SHP77 treated with DMSO at 0.1 percent for 48 hours (cell line): ENCODE results near the gene HOXC13.

Experiments
- DNase-seq: peaks from one replicate; lab custom pipeline; 2025; lab: John Stamatoyannopoulos, UW

Gene HOXC13

DNA sequence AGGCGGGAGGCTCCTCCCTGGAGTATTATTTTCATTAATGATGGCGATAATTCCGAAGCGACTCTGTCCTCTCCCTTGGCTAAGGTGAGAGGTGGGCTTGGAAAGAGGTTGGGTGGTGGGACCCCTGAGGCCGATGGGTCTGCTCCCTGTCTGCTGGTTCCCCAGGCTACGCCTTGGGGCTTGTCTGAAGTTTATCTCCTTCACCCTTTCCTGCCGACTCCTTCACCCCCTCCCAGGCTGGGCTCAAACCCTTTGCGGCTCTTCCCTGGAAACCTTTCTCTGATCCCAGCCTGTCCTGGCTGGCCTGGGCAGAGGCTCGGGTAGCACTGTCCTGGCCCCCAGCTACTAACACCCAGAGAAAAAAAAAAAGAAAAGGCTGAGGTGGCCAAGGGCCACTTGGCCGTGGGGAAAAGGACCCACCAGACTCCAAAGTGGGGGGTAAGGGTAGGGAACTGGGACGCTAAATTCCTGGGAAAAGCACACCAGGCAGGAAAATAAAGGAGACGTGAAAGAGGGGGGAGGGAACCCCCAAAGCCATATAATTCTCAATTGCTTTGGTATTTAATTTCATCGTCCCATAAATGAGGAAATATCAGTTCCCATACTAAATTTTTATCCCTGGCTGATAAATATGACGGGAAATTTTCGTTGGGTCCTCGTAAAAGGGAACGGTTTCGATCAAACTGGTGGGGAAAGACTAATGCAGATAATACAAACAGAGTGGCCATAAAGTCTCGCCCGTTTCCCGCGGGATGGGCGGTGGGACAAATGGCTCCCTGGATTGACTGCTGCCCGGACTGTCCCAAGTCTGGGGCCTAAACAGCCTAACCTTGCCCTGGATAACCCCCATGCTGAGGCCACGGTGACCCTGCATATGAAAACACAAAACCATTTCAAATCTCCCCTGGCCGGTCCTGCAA, 44.3 kb downstream of the HOXC13 start:
- DNase-seq: no peak

DNA sequence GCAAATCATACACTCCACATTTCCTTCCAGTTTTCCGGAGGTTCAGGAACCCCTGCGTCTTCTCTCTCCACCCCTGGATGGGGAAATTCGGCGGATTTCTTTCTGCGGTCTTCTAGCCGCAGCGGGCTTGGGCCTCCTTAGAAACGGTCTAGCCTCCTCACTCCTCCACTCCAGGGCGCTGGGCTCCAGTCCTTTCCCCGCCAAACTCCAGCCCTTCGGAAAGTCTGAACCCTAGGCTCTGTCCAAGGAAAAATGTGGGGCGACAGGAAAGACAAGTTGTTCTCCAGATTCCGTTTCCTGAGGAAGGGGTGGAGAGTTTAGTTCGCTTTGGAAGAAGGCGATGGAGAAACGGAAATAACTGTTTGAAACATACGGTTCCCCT, 44.9 kb downstream of the HOXC13 start:
- DNase-seq: no peak

DNA sequence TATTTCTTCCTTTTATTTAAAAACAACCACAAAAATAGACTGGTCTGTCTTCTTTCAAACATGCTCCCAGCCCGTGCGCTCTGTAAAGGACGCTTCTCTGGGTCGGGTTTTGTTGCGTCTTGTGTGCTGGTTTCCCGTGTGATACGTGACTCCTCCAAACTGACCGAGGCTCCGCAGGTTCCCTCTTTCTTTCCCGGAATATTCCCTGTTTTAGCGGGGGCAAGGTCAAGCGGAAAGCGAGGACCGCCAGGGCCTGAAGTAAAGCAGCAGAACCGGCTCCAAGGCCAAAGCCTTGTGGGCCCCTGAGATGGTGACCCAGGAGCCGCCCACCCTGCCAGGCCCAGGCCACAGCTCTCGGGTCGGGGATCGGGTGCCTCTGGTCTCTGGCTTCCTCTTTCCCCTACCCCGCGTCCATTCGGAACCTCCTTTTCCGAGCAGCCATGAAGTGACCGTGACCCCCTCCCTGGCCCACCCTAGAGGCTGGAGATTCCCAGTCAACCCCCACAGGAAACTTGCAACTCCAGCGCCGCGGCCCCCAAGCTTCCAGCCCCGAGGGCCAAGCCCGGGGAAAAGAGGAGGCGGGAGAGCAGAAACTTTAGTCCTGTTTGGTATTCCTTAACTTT, 45.4 kb downstream of the HOXC13 start:
- no peak for DNase-seq

DNA sequence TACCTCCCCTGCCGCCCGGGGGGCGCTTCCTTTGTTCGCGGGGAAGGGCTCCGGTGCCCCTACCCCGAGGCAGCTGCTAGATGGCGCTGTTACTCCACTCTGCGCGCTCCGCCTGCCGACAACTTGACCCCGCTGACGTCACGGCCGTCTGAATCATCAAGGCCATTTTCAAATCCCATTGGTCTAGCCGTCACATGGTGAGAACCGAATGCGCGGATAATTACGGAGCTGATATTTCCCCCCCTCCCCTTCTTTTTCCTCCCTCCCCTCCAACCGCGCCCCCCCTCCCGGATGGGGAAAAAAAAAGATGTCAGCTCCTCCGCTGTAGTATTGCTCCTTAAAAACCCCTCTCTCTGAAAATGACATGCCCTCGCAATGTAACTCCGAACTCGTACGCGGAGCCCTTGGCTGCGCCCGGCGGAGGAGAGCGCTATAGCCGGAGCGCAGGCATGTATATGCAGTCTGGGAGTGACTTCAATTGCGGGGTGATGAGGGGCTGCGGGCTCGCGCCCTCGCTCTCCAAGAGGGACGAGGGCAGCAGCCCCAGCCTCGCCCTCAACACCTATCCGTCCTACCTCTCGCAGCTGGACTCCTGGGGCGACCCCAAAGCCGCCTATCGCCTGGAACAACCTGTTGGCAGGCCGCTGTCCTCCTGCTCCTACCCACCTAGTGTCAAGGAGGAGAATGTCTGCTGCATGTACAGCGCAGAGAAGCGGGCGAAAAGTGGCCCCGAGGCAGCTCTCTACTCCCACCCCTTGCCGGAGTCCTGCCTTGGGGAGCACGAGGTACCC, 46.5 kb downstream of the HOXC13 start, which contains the start of gene HOXC10:
TSS of gene HOXC10 (plus strand) at position 246 of the 791 bp plus-strand sequence. CDS start at position 360, 114 bp downstream.
- peak; percentile 72 for DNase-seq

DNA sequence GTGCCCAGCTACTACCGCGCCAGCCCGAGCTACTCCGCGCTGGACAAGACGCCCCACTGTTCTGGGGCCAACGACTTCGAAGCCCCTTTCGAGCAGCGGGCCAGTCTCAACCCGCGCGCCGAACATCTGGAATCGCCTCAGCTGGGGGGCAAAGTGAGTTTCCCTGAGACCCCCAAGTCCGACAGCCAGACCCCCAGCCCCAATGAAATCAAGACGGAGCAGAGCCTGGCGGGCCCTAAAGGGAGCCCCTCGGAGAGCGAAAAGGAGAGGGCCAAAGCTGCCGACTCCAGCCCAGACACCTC, 47.0 kb downstream of the HOXC13 start:
- DNase-seq: no peak

DNA sequence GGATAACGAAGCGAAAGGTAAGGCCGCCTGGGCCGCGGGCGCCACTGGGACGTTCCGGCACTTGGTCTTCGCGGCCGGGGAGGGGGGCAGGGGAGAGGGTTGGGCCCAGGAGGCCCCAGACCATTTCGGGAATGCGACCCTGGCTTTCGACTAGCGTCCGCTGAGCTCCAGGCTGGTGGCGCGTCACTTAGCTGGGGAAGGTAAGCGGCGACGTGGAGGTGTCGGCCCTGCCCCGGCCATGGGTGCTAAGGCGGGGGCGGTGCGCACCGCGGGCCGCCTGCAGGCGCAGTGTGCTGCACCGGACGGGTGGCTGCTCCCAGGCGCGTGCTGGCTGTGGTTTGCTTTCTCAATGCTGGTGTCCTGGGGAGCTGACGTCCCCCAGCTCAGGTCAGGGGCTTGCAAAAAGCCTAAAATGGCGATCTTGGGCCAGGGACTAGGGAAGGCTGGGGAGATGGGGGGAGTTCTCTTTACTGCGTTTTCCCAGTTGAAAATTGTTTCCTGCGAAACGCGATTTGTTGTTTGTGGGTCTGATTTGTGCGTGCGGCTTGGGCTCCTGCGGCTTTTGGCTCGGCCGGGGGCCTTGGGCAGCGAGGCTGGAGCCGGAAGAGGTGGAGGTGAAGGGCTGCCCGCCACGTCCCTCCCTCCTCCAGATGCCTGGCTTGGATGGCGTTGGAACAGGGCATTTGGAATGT, 47.5 kb downstream of the HOXC13 start:
- DNase-seq: no peak

DNA sequence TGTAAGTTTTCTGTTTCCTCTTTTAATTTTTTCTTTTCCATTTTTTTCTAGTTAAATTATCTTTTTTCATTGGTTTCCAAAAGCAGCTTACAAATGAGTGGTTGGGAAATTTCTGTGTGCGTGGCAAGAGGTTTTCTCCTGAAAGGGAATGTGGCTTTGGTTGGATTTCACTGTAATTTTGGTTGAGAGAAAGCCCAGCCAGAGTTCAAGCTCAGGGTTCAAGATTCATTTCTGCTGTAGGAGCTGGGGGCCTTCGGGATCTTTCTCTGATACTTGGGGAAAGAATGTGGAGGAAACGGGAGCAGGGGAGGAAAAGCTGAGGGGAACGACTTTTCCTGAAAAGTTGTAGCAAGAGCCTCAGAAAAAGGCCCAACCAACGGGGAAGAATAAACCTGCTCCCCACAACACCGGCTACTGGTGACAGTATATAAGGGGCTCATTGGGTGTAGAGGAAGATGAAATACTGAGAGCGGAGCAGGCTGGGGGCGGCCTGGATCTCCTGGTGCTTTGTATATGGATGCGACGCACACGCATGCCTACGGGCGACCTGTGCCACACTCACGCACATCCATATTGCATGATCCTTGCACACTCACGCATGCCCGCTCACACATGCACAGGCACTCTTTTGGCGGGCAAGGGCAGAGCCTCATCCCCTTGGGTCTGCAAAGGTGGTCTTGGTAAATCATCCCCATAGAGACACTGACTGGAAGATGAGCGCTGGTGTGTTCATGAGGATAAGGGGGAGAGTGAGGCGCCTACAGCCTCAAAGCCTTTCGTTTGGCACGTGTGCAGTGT, 48.3 kb downstream of the HOXC13 start:
- DNase-seq: no peak

DNA sequence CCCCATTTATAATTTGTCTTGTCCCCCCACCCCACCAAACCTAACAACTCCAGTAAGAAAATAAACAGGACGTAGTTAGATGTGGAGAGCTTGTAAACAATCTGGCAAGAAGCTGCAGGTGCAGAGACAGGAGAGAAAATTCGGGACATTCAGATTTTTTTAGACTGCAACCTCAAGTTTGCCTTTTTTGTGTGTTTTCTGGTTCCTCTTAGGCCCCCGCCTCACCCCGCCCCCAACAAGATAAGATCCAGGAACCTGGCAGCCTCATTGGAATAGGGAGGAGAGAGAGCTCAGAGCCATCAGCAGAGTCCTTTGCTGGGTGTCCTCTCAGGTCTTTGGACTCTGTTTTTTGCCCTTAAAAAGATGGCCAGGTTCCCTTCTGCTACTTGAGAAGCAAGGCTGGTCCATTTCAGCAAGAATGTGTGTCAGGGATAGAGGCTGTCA, 49.2 kb downstream of the HOXC13 start:
- no peak for DNase-seq

DNA sequence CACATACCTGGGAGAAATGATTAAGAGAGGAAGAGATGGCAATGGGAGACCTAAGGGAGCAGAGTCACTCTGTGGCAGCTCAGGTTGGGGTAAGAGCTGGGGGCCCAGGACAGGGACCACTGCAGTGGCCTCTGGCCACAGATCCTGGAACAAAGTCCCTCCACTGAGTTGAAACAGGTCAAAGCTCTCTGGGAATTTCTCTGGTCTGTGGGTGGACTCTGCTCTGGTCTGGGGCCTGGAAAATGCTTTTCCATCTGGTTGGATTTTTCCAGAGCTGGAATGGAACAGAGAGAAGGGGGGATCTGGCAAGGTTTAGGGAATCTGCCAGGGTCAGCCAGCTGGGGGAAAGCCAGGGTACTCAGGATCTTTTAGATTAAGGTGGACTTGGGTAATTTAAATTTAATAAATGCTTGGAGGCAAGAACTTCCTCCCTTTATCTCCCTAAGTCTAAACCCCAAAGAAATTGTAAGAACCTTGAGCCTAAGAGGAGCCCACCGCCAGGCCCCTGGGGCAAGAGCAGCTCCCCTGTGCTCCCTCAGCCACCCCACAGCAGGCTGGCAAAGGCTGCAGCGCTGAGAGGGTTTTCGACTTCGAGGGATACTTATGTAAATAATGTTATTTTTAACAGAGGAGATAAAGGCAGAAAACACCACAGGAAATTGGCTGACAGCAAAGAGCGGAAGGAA, 50.1 kb downstream of the HOXC13 start:
- no peak for DNase-seq

DNA sequence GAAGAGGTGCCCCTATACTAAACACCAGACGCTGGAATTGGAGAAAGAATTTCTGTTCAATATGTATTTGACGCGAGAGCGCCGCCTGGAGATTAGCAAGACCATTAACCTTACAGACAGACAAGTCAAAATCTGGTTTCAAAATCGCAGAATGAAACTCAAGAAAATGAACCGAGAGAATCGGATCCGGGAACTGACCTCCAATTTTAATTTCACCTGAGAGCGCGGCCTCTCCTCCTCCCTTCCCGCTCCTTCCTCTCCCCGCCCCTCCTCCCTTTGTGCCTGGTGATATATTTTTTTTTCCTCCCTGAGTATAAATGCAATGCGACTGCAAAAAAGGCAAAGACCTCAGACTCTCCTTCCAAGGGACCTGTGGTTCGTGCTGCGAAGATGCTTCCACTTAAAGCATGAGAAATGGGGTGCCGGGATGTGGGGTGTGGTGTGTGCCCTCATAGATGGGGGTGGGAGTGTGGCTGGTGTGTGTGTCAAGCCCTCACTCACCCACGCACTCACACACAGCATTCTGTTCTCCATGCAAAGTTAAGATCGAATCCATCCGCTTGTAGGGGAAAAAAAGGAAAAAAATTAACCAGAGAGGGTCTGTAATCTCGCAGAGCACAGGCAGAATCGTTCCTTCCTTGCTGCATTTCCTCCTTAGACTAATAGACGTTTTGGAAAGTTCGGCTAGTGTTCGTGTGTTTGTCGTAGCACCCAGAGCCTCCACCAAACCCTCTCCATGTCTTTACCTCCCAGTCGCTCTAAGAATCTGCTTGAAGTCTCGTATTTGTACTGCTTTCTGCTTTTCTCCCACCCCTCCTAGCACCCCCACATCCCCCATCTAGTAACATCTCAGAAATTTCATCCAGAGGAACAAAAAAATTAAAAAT, 50.8 kb downstream of the HOXC13 start:
- DNase-seq: no peak

DNA sequence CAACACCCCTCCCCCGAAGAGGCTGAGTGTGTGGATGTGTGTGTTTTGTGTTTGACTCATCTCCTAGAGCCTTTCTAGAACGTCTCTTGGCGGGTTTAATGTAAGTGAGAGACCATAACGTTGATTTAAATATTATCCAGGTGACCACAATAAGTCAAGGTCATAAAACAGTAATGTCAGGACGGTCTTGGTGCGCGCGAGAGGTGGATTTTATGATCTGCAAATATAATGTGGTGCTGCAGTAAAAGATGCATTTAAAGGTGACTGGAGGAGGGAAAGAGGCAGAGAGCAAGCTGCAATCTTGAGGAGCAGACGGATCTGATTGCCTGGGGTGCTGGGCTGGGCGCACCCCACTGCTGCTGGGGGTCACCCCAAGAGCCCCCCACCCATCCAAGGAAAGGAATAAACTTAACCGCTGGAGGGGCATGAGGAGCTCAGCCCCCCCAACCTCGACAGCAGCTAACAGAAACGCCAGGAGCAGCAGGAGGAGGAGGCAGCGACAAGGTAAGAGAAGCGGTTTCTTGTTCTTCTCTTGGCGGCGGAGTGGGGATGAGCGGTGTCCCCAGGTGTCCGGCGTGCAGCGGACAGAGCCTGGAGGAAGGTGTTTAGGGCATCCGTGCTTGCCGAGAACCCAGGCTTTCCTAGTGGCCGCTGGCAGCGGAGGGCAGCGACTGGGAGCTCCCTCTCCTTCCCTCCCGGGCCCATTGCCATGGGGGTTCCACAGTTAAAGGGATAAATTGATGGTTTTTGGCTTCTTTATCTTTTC, 51.9 kb downstream of the HOXC13 start:
- no peak for DNase-seq

DNA sequence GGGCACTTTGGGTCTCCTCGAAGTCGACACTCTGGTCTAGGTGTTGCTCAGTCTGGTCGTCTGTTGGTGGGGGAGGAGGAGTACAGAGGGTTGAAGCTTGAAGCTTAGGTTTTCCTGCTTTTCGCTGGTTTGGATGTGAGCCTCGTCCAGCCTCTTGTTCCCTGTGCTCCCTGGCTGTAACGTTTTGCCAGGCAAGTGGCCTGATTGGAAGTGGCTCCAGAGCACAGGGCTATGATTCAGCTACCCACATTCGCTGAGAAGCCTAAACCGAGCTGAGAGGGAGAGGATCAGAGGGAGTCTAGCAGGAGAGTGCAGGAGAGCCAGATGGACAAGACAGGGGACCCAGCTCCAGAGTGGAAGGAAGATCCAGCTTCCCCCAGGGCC, 52.4 kb downstream of the HOXC13 start:
- no peak for DNase-seq

DNA sequence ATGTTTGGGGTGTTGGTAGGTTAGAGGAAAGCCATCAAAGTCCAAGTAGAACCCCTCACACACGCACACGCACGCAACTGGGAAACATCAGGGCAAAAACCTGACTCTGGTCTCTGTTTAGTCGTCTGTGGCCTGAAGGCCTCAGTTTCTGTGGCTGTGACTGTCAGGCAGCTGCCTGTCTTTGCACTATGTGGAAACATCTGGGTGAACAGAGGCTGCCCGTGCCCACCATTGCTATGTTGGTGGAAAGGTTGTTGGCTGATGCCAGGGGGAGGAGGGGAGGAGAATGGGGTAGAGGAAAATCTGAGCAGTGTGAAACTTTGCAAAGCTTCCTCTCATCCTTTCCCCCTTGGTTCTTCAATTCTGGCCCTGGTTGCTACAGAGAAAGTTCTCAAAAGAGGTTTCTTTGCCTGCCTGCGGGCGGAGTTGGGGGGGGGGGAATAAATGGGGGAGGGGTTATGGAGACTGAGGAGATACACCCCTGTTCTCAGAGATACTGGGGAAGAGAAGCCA, 53.8 kb downstream of the HOXC13 start:
- no peak for DNase-seq

DNA sequence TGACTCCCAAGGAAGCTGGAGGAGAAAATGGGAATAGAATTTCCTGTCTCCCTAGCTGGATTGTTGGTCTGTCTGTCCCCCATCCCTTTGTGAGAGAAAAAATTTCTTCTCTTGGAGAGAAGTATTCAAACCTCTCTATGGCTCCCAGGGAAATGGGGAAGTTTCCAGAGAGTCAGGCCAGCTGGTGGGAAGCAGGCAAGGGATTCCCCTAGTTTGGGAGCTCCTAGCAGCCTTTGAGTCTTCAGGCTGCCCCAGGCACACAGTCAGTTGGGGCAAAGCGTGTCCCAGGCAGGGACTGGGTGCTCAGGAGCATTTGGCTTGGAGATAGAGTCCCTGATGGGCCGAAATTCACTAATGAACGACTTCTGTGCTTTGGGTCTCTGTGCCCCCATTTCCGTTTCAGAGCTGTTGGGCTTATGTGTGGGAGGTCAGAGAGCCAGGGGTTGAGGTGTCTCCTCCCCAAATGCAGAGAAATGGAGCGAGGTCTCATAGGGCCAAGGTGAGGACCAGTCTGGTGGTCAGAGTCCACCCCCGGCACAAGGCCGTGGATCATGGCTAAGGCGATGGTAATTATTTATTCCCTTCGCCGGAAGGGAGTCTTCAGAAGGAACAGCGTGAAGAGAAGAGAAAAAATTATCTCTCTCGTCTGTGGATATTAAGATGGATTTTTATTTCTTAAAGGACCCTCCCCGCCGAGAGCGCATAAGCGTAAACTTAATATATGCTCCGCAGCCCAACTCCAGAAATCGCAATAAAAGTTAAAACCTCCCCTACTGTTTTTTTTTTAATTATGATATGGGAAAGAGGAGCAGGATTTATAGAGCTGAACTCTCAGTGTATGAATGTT, 54.8 kb downstream of the HOXC13 start:
- DNase-seq: no peak

DNA sequence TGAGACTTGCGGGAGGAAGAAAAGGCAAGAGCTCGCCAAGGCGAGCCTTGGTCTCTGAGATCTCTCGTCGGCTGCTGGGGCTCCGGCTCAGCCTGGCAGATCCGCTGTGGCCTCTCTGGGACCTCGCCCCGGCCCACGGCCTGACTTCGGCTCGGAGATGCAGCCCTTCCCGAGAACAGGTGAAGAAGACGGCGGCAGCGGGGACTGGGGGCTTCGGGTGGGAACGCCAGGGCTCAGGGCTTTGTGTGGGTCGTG, 55.3 kb downstream of the HOXC13 start:
- DNase-seq: no peak

DNA sequence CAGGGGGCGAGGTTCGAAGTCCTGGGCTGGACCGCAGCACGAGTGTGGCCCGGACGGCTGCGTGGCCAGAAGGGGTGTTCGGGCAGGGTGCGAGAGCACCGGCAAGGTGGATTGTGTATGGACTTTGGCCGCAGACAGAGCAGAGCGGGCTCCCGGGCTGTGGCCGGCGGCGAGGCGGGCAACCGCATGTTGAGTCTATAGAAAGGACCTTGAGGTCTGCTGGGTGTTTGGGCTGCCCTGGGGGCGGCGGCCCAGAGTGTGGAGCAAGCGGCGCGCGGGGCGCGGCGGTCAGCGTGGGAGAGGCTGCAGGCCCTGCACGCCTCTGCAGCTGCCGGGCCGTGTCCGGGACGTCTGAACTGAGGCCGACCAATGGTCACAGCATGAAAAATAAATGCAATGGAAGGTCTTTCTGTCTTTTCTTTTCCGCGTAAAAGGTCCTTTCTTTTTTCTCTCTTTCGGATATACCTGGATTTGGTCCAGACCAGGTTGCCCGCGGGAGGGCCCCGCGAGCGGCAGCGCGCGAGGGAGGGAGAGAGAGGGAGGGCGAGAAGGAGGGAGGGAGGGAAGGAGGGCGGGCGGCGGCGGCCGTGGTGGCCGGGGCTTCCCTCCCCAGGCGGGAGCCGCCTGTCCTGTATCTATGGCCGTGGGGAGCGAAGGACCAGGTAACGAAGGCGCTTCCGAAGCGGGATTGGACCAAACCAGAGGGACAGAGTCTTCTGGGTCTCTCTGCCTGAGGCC, 55.8 kb downstream of the HOXC13 start:
- DNase-seq: no peak

DNA sequence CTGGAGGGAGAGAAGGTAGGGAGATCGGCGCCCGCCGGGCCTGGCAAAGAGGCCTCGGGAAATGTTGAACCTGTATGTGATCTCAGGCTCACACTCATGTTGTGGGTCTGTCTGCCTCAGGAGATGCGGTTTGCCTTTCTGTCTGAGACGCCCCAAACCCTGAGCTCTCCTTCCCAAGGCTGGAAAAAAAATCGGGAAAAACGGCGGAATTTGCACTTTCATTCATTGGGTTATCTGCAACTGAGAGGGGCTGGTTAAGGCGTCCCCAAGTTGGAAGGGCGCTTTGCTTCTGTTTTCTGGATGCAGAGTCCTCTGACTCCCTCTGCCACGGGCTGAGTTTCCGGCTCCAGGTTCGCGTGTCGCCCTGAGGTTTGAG, 56.4 kb downstream of the HOXC13 start:
- DNase-seq: no peak
